Activated CD8-positive, alpha-beta T cell treated with anti-CD3 and anti-CD28 coated beads for 36 hours (primary cell): Measurements from ENCODE around the gene LEMD1. TPM values are rescaled to one million over a fixed set of nuclear protein-coding genes. Genes with fewer than 3 reads are reported as not detected.

Experiments used
- ATAC-seq: fragments of 200-7000 bp; cut with Tn5 transposase; one replicate; pipeline ENCODE4 v1.10.0; 2021; ENCODE audit warnings: mild to moderate bottlenecking, moderate library complexity
- CTCF ChIA-PET: fragments of 350-600 bp; sonication (Branson Sonifier 250); formaldehyde crosslinking; loops from one replicate; lab custom pipeline; 2021; ENCODE audit warnings: antibody characterized with exemption; lab: Charles Lee
- POLR2A ChIA-PET: fragments of 350-600 bp; sonication (Branson Sonifier 250); formaldehyde crosslinking; loops from one replicate; lab custom pipeline; 2021; ENCODE audit warnings: antibody characterized with exemption; lab: Charles Lee
- DNase-seq: peaks from one replicate; pipeline ENCODE4 v3.0.0-alpha.2; 2020
- H3K27ac Mint-ChIP-seq: one replicate; pipeline ENCODE4 v1.8.0; 2021; ENCODE audit warnings: mild to moderate bottlenecking, mixed read lengths
- H3K27me3 Mint-ChIP-seq: one replicate; pipeline ENCODE4 v1.8.0; 2021; ENCODE audit warnings: mixed read lengths
- H3K36me3 Mint-ChIP-seq: one replicate; pipeline ENCODE4 v1.8.0; 2021; ENCODE audit warnings: low read depth, mixed read lengths
- H3K4me1 Mint-ChIP-seq: one replicate; pipeline ENCODE4 v1.8.0; 2021; ENCODE audit warnings: low read depth, mixed read lengths
- H3K4me3 Mint-ChIP-seq: one replicate; pipeline ENCODE4 v1.8.0; 2021; ENCODE audit warnings: mild to moderate bottlenecking, moderate library complexity, mixed read lengths
- H3K9me3 Mint-ChIP-seq: one replicate; pipeline ENCODE4 v1.8.0; 2021; ENCODE audit warnings: mixed read lengths
- CTCF ChIP-seq: fragments of 200-600 bp; IDR thresholded peaks from one replicate; pipeline ENCODE4 v1.8.0; 2022; ENCODE audit warnings: antibody characterized with exemption, mild to moderate bottlenecking
- intact Hi-C: fragments of 100-400 bp; cut with micrococcal nuclease; formaldehyde crosslinking; loops from one replicate; pipeline ENCODE4 v1.10.0; 2022
- total RNA-seq, 2 experiments: library from RNA; stranded (reverse); gene quantifications; one replicate each; pipeline ENCODE4 v1.2.3, GENCODE V29; 2021

The LEMD1 gene
- total RNA-seq, 2 experiments from 2014 or later, result 0.58 to 0.81 TPM

DNA sequence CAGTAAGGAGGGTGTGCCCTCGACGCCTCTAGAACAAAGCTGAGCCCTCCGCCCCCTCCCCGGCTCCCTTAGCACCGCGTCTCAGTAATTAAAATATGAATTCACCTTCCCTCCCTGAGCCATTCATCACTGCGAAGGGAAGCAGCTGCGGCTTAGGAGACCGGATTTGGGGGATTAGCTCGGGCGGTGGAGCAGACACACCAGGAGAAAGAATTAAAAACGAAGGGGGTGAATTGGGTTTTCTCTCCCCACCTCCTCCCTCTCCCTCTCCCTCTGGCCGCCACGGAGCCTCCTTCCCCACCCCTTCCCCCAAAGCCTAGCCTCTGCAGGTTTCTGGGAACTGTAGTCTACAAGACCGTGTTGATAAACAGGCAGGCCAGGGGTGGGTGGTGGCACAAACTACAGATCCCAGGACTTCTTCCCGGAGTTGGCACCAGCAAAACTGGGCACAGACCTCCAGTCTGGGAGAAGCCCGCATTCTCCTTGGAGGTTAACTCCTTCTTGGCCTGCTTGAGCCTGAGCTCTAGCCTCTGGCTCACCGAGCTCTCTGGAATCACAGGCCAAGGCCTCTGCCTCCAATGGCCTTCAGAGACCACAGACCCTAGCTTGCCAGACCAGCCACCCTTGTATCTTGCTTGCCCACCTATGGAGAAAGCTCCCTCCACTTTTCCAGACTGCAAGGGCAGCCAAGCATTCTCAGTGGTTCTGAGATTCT is 23.2 kb upstream of the LEMD1 start:
- no peak for DNase-seq

GRCh38 chr1:205444300-205444930 is 22.6 kb upstream of the LEMD1 start:
- peaks cover 3% of the 10 kb centered on the region for H3K27me3 Mint-ChIP-seq
- CTCF ChIA-PET, result interaction anchor here (0.6 to 4.6 kb wide), 3 partner anchors 13 to 171 kb away, joined by 3 to 42 read pairs (median 3); no protein-coding TSS in a partner anchor

More for the DNA sequence above, 23.2 kb upstream of the LEMD1 start:
- Mint-ChIP-seq H3K27ac (no peak overlapping the region), H3K36me3 (no peaks in the 10 kb centered on the region), H3K4me3 (no peak overlapping the region), H3K9me3 (no peaks in the 10 kb centered on the region), H3K4me1 (peaks cover 21% of the 10 kb centered on the region), H3K27me3 (peaks cover 3% of the 10 kb centered on the region)
- ChIA-PET CTCF (interaction anchor here (0.6 to 2.5 kb wide), 3 partner anchors 40 to 172 kb away, joined by 3 to 16 read pairs (median 4); no protein-coding TSS in a partner anchor), POLR2A (no interaction called here)
- intact Hi-C loops, result no loop called here
- no peak for TF ChIP-seq CTCF
- no peak for ATAC-seq

DNA sequence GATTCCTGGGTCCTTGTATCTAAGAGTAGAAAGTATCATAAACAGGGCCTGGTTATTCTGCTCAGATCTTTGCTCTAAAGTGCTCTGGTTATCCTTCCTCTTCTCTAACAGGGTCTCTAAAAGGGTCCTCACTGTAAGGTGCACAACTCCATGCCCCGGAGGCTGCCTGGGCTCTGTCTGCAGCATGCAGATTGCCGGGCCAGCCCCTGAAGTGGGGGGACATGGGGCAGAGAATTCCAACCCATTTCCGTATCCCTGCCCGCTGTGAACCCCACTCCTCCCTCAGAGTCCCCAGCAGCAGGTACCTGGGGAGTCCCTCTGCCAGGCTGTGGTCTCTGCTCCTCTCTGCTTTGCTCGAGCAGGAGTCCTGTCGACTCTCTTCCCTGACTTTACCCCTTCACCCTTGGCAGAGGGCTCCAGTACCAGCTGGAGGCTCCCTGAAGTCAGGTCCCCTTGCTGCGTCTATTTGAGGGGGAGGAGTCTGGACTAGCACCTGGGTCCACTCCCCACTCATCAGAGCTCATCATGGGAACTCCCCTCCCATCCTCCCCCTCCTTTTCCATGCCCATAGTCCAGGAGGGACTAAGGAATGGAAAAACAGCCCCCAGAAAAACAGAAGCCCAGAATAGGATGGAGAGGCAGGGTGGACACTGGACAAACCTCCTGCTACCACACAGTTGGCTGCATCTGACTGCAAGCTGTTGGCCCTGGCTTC is 21.9 kb upstream of the LEMD1 start:
- no peaks in the 10 kb centered on the region for H3K9me3 Mint-ChIP-seq
- ChIA-PET POLR2A (no interaction called here), CTCF (interaction anchor here (0.7 to 4.6 kb wide), 3 partner anchors 12 to 81 kb away, joined by 3 to 42 read pairs (median 4); no protein-coding TSS in a partner anchor)
- peaks cover 22% of the 10 kb centered on the region for H3K4me1 Mint-ChIP-seq
- no peak for ATAC-seq
- H3K36me3 Mint-ChIP-seq, result no peaks in the 10 kb centered on the region
- intact Hi-C loops, result no loop called here
- no peak overlapping the region for H3K27ac Mint-ChIP-seq
- peaks cover 2% of the 10 kb centered on the region for H3K27me3 Mint-ChIP-seq
- no peak for DNase-seq
- TF ChIP-seq CTCF, result no peak
- no peak overlapping the region for H3K4me3 Mint-ChIP-seq

More at GRCh38 chr1:205444300-205444930, 22.6 kb upstream of the LEMD1 start:
- no peak for TF ChIP-seq CTCF
- no peak overlapping the region for H3K27ac Mint-ChIP-seq
- no peak for DNase-seq
- H3K9me3 Mint-ChIP-seq, result no peaks in the 10 kb centered on the region
- intact Hi-C loops, result no loop called here
- H3K4me1 Mint-ChIP-seq, result peaks cover 23% of the 10 kb centered on the region
- H3K36me3 Mint-ChIP-seq, result no peaks in the 10 kb centered on the region
- H3K4me3 Mint-ChIP-seq, result no peak overlapping the region
- POLR2A ChIA-PET, result no interaction called here
- ATAC-seq, result no peak

- H3K27me3 Mint-ChIP-seq, result no peaks in the 10 kb centered on the region
- no peak for TF ChIP-seq CTCF
- H3K9me3 Mint-ChIP-seq, result no peaks in the 10 kb centered on the region
- no peak overlapping the region for H3K4me3 Mint-ChIP-seq
- ATAC-seq (no peak), DNase-seq (no peak)
- no peak overlapping the region for H3K27ac Mint-ChIP-seq
- CTCF ChIA-PET, result interaction anchor here (1.2 to 4.6 kb wide), 5 partner anchors 11 to 88 kb away, joined by 3 to 42 read pairs (median 7); partner anchors contain the start of gene BLACAT1
- POLR2A ChIA-PET, result interaction anchor here (0.6 kb wide), 1 partner anchor 18 kb away, joined by 3 read pairs; no protein-coding TSS in a partner anchor
- H3K36me3 Mint-ChIP-seq, result no peaks in the 10 kb centered on the region
- intact Hi-C loops, result no loop called here
- peaks cover 22% of the 10 kb centered on the region for H3K4me1 Mint-ChIP-seq
These were observed 20.3 kb upstream of the LEMD1 start for GRCh38 chr1:205442051-205442725.
